Fibroblast of pulmonary artery (primary cell): ENCODE results near the gene GPR78.

Experiments used
- DNase-seq: peaks from one replicate; pipeline ENCODE4 v3.0.0-alpha.2; 2010; ENCODE audit warnings: low read depth
- H3K4me3 ChIP-seq: replicated peaks from 2 replicates; pipeline ENCODE4 v1.5.1; 2011; ENCODE audit warnings: low read depth, mild to moderate bottlenecking, control low read depth, low read length, moderate library complexity
- CTCF ChIP-seq: IDR thresholded peaks from 2 replicates; pipeline ENCODE4 v1.5.1; 2011; ENCODE audit warnings: mild to moderate bottlenecking, control low read depth, low read length, inconsistent platforms; ENCODE audit errors: missing control alignments

GPR78 gene

DNA sequence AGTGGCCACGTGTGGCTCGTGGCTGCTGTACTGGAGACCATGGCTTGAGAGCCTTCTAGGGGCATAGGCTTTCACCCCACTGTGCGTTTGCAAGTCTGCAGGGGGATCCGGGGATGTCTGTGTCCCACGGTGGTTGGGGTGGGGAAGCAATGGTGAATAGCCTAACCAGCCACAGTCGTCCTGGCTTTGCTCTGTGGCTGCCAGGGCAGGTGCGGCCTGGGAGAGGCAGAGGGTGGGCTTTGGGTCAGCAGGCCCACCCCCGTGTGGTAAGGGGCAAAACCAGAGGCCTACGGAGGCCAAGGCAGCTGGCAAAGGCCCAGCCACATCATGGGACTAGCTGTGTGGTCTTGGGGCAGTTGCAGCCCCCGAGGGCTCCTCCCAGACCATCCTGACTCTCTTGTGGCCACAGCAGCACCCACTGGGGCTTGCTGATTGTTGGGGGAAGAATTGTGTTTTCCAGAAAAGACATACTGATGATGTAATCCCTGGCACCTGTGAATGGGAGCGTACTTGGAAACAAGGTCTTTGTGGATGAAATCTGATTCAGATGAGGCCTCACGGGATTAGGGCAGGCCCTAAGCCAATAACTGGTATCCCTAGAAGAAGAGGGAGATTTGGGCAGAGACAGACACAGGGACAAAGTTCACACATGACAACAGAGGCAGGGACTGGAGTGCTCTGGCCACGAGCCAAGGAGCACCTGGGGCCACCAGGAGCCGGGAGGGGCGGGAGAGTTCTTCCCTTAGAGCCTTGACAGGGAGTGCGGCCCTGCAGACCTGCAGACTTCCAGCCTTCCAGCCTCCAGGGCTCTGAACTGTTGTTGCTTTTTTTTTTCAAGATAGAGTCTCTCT is 15.3 kb downstream of the GPR78 start:
- TF ChIP-seq CTCF = no peak
- no peak for DNase-seq
- H3K4me3 ChIP-seq = no peak overlapping the region

DNA sequence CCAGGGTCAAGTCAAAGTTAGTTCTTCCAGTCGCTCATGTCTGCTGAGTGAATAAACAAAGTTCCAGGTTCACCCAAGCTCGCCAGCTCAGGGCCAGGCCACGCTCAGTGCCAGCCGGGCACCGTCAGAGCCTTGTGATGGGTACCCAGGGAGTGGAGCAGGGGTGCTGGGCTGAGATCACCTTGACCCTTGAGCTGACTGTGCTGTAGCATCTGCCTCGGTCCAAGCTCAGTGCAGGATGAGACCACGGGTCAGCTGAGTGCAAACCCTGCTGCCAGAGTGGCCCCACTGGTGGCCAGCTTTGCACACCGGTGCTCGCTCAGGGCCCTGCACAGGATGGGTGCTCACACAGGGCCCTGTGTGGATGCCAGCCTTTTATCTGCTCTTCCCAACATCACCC is 16.7 kb downstream of the GPR78 start:
- no peak for TF ChIP-seq CTCF
- H3K4me3 ChIP-seq = no peak overlapping the region
- no peak for DNase-seq

- TF ChIP-seq CTCF = no peak
- no peak overlapping the region for H3K4me3 ChIP-seq
- no peak for DNase-seq
These were observed 17.1 kb downstream of the GPR78 start for GRCh38 chr4:8597319-8597718.

DNA sequence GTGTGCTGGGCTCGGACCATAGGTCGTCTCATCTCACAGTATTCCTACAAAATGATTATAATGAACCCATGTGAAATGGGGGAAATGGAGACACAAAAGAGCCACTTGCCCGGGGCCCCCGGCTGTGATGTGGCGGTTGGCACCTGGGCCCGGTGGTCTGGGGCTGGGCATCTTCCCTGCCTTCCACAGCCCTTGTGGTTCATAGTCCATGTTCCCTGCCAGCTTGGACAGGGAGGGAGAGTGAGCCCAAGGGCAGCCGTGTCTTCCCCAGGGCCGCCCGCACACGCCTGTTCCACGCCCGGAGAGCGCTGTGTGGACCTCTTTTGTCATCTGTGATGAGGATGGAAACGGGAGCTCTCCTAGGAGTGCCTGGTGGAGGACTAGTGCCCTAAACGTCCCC is 17.6 kb downstream of the GPR78 start:
- TF ChIP-seq CTCF = no peak
- H3K4me3 ChIP-seq = no peak overlapping the region
- no peak for DNase-seq

DNA sequence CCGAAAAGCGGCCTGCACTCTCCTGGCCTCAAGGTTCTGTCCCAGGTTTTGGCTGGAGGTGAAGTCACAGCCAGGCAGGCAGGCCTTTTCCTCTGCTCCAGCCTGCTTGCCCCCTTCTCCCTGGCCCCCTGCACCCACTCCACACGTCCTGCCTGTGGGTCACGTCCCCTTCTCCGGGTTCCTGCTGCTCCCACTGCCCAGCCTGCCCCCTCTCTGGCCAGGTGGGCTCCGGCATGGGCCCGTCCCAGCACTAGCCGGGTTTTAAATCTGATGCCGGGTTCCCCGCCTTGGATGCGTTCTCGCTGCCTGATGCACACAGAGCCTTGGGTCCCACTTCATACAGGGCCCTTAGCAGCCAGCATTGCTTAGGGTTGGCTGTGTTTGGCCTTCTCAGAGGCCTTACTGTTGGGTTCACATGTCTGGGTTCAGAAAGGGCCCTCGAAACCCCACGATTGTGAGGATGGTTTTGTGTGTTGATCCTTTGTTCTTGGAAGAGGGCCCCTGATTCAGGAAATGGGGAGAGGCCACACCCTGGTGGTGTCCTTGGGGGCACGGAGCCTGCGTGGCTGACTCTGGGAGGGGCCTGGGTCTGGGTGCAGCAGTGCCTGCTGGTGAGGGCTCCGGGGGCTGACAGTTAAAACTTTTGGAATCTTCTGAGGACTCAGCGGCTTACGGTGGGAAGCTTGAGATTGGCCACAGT is 18.3 kb downstream of the GPR78 start:
- H3K4me3 ChIP-seq = no peak overlapping the region
- no peak for DNase-seq
- TF ChIP-seq CTCF = no peak

GRCh38 chr4:8599091-8599460 is 18.9 kb downstream of the GPR78 start:
- DNase-seq = no peak
- no peak overlapping the region for H3K4me3 ChIP-seq
- TF ChIP-seq CTCF = no peak
